Vagina (tissue), 2 donors: ENCODE measurements around the gene UQCR11.

ENCODE experiments used
- CTCF ChIP-seq, 3 experiments: fragments of 450-650 bp in 2 of 3; fragments of 200-600 bp in 1 of 3; sonication (generic) in 1 of 3; IDR thresholded peaks; one replicate each; pipeline ENCODE4 v1.5.1; 2017 to 2019; ENCODE audit warnings: antibody characterized with exemption in 3 of 3, mild to moderate bottlenecking in 2 of 3, moderate library complexity in 2 of 3
- POLR2A ChIP-seq, 2 donors: fragments of 450-650 bp; IDR thresholded peaks; one replicate each; pipeline ENCODE4 v1.6.1; 2017; ENCODE audit warnings: antibody characterized with exemption in 2 of 2, mild to moderate bottlenecking in 2 of 2, moderate library complexity in 2 of 2

- TF ChIP-seq CTCF (IDR thresholded peaks at IDR 0.05) (no peak), POLR2A (IDR thresholded peaks at IDR 0.05) (no peak)
These were observed 23.1 kb downstream of the UQCR11 start for GRCh38 chr19:1582201-1582600.
